ENCODE measurements around the gene RASGEF1C.

- no peak for TF ChIP-seq POLR2A (IDR thresholded peaks at IDR 0.05)
- TF ChIP-seq, protein P1, sequence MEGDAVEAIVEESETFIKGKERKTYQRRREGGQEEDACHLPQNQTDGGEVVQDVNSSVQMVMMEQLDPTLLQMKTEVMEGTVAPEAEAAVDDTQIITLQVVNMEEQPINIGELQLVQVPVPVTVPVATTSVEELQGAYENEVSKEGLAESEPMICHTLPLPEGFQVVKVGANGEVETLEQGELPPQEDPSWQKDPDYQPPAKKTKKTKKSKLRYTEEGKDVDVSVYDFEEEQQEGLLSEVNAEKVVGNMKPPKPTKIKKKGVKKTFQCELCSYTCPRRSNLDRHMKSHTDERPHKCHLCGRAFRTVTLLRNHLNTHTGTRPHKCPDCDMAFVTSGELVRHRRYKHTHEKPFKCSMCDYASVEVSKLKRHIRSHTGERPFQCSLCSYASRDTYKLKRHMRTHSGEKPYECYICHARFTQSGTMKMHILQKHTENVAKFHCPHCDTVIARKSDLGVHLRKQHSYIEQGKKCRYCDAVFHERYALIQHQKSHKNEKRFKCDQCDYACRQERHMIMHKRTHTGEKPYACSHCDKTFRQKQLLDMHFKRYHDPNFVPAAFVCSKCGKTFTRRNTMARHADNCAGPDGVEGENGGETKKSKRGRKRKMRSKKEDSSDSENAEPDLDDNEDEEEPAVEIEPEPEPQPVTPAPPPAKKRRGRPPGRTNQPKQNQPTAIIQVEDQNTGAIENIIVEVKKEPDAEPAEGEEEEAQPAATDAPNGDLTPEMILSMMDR (IDR thresholded peaks at IDR 0.05), result no peak
Observed at GRCh38 chr5:180230017-180230416, 21.0 kb upstream of the RASGEF1C start.
